HG03457 (cell line): Measurements from ENCODE around the gene RREB1.
A peak's percentile ranks its signal among the peaks of the same experiment; 100 is the strongest.

Experiments used
- ATAC-seq: cut with Tn5 transposase; IDR thresholded peaks from one replicate; pipeline ENCODE4 v1.9.1; 2021; ENCODE audit warnings: moderate number of reproducible peaks; ENCODE audit not compliant: unreplicated experiment

RREB1 gene

DNA sequence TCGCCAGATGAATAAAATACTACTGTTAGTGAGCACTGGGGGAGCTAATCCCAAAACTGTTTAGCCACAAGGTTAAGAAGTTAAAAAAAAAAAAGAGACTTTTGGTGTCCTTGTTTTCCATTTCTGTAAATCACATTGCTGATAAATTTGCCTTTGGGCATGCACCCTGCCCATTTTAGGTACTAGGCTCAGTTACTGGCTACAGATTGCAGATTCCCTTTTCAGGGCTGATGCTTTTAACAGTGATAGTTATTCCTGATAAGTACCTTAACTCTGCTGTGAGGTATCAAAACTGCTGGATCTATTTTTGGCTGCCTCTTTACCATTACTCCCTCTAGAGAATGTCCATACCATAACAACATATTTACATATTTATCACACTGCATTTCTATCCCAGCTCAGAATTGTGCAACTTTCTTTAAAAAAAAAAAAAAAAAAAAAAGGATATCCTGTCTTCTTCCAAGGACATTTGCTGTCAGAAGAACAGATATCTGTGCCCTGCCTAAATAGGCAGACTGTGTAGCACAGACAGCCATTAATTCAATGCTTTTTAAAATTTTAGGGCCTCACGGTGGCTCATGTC, 110.7 kb downstream of the RREB1 start:
- no peak for ATAC-seq

- no peak for ATAC-seq
Observed at GRCh38 chr6:7219310-7219709, 111.5 kb downstream of the RREB1 start.

- no peak for ATAC-seq
Observed at GRCh38 chr6:7222197-7222596, 114.4 kb downstream of the RREB1 start.

DNA sequence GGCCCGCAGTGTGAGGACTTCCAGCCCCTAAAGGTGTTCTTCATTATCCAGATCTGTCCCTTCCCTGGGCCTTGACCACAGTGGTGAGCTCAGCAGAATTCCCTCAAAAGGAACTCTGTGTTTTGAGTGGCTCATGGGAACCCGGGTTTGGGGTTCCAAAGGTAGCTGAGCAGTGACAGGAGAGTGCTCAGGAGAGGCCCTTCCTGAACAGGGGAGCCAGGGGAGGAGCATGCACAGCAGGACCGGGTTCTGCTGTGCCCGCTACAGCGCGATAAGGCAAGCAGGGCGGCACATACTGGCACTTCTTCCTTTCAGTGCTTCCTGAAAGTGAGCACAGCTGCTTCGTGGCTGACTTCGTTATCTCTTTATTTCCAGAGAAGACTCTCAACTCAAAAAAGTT, 117.0 kb downstream of the RREB1 start:
- ATAC-seq = no peak

DNA sequence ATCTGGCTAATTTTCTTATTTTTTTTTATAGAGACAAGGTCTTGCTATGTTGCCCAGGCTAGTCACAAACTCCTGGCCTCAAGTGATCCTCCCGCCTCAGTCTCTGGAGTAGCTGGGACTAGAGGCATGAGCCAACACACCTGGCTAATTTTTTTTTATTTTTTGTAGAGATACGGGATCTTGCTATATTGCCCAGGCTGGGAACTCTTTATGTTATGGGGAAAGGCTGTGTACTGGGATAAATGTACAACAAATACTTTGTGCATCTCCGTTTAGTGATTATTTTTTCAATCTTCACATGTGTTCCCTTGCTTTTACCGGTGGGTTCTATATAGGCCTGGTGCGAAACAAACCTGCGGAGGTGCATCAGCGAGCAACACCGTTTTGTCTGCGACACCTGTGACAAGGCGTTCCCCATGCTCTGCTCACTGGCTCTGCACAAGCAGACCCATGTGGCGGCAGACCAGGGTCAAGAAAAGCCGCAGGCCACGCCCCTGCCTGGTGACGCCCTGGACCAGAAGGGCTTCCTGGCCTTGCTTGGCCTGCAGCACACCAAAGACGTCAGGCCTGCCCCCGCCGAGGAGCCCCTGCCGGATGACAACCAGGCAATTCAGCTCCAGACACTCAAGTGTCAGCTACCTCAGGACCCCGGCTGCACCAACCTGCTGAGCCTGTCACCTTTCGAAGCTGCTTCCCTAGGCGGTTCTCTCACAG, 121.1 kb downstream of the RREB1 start:
- ATAC-seq = no peak

DNA sequence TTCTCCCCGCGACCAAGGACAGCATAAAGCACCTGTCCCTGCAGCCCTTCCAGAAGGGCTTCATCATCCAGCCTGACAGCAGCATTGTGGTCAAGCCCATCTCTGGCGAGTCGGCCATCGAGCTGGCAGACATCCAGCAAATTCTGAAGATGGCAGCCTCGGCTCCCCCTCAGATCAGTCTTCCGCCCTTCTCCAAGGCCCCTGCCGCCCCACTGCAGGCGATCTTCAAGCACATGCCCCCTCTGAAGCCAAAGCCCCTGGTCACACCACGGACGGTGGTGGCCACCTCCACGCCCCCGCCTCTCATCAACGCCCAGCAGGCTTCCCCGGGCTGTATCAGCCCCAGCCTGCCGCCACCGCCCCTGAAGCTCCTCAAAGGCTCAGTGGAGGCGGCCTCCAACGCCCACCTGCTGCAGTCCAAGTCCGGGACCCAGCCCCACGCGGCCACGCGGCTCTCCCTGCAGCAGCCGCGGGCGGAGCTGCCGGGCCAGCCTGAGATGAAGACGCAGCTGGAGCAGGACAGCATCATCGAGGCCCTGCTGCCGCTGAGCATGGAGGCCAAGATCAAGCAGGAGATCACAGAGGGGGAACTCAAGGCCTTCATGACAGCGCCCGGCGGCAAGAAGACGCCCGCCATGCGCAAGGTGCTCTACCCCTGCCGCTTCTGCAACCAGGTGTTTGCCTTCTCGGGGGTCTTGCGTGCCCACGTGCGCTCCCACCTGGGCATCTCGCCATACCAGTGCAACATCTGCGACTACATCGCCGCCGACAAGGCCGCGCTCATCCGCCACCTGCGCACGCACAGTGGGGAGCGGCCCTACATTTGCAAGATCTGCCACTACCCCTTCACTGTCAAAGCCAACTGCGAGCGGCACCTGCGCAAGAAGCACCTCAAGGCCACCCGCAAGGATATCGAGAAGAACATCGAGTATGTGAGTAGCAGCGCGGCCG, 121.9 kb downstream of the RREB1 start:
- ATAC-seq = no peak

DNA sequence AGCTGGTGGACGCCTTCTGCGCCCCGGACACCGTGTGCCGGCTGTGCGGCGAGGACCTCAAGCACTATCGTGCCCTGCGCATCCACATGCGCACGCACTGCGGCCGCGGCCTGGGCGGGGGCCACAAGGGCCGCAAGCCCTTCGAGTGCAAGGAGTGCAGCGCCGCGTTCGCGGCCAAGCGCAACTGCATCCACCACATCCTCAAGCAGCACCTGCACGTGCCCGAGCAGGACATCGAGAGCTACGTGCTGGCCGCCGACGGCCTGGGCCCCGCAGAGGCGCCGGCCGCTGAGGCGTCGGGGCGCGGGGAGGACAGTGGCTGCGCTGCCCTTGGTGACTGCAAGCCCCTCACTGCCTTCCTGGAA, 122.5 kb downstream of the RREB1 start:
- ATAC-seq = no peak

GRCh38 chr6:7230956-7231713, 123.4 kb downstream of the RREB1 start:
- ATAC-seq = no peak

- no peak for ATAC-seq
Observed at GRCh38 chr6:7232351-7232750, 124.6 kb downstream of the RREB1 start.

DNA sequence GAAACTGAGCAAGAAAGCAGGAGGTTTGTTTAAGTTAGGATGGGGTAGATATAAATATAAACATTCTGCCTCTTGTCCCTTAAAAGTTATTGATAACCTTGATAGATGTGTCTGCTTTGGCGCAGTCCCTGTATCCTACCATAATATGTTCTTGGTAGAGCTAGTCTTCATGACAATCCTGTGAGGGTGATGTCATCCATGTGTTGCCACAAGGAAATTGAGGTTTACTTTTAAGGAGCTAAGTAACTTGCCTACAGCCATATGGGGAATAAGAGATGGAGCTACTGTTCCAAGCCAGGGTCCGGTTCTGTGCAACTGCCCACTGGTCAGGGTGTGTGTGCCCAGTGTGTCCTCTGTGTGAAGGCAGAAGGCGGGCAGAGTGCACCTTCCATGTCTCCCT, 126.8 kb downstream of the RREB1 start:
- no peak for ATAC-seq

DNA sequence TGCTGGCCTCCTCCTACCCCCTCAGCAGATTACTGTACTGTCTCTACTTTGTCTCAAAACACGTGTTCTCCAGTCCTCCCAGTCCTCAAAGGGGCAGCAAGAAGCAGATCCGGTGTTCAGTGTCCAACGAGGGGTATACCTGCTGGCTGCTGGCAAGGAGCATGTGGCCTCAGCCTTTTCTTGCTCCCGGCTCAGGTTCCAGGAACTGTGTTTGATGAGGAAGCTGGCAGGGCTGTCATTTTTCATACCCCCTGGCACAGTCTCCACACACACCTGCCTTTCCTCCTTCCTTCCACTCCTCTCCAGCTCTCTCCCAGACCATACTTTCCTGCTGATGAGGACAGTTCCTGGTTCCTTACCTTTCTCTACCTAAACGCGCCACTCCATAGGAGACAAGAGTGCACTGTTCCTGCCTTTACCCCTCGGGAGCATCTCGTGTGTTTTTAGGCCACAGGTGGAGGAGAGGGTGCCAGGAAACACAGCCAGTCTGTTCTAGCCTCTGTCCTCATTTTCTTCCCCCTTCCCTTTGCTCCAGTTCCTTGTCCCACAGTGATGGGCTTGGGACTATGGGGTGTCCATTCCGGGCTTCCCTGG, 128.0 kb downstream of the RREB1 start:
- no peak for ATAC-seq

DNA sequence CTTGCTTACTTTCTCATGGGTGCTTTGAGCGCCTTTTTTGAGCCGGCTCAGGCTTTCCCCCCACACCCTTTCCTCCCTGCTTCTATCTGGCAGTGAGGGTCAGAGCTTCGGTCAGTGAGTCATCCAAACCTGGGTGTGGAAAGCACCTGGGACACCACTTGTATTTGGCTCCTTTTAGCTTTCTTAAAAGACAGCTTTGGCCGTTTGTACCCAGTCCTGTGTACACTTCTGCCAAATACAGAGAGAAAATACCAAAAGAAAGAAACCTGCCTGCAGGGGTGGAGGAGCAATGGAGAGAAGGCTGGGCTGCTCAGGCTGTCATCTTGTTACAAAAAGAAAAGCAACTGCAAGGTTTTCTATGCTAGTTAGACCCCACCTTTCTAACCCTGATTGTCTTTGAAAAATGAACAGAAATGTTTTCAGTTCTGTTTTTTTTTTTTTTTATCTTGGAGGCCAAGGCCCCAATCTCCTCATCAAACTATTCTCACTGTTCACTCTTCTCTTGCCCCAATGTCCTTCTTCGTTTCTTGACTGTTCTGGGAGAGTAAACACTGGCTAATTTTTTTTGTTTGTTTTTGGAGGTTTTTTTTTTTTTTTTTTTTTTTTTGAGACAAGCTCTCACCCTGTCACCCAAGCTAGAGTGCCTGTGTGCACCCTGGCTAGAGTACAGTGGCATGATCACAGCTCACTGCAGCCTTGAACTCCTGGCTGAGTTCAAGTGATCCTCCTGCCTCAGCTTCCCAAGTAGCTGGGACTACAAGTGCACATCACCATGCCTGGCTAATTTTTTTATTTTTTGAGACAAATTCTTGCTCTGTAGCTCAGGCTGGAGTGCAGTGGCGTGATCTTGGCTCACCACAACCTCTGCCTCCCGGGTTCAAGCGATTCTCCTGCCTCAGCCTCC, 128.8 kb downstream of the RREB1 start:
- no peak for ATAC-seq

- ATAC-seq = no peak
Observed at GRCh38 chr6:7237653-7238188, 130.0 kb downstream of the RREB1 start.

GRCh38 chr6:7238526-7238899, 130.8 kb downstream of the RREB1 start:
- ATAC-seq = no peak

DNA sequence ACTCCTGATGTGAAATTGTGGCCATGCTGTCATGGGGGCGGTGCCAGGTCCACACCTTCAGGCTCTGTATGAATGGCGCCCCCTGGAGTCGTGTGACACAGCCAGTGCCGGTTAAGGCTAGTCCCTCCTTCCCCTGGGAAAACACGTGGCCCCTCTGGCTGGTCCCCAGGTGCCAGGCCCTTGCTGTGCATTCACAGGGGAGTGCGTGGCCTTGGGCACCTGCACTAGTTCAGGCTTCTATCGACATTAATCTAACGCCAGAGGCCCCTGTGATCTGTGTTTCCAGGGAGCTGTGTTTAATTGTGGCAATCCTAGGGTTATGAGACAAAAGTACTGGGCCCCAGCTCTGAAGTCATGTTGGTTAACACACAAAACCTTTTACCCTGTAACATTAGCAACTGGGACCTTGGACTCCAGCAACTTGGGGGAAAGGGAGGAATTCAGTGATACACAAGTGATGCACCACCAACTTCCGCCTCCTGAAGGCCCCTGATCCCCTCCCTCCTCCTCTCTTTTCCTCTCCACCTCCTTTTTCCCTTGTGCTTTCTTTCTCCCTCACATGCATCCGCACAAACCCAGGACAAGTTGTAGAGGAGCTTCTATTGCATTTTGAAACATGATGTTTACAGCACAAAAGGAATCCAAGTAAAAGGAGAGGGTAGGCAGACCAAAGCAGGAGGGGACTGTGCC, 131.3 kb downstream of the RREB1 start:
- peak; percentile 41 for ATAC-seq

GRCh38 chr6:7239590-7239948, 131.8 kb downstream of the RREB1 start:
- no peak for ATAC-seq

- no peak for ATAC-seq
Observed at GRCh38 chr6:7240351-7240750, 132.6 kb downstream of the RREB1 start.

DNA sequence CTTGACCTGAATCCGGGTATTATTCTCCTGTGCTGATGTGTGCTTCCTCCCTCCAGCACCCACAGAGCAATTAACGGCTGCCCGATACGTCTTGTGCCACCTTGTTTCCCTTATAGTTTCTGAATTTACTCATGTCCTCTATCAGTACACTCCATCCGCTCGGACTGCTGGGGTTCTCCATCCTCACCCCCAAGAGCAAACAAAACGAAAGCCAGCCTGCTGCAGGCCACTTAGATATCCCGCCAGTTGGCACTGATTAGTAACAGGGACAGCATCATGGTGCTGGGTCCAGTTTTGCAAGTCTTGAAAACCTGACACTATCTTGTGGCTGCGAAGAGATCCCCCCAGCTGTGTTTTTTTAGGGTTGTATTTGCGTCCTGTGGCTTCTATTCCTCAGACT, 133.4 kb downstream of the RREB1 start:
- ATAC-seq = no peak
